ENCODE results near the gene MAP2K6.

MAP2K6 gene

GRCh38 chr17:69535016-69535570 lies 120.6 kb downstream of the MAP2K6 start:
- DNase-seq (ENCODE audit: low read depth) = no peak

- no peak for DNase-seq (ENCODE audit: low read depth)
Measured at GRCh38 chr17:69538795-69539194, 124.3 kb downstream of the MAP2K6 start.

GRCh38 chr17:69539274-69539673 lies 124.8 kb downstream of the MAP2K6 start:
- DNase-seq (ENCODE audit: low read depth) = no peak

- no peak for DNase-seq (ENCODE audit: low read depth)
Measured at GRCh38 chr17:69539781-69540319, 125.4 kb downstream of the MAP2K6 start.

- DNase-seq (ENCODE audit: low read depth) = no peak
Measured at GRCh38 chr17:69540356-69540755, 125.9 kb downstream of the MAP2K6 start.

- no peak for DNase-seq (ENCODE audit: low read depth)
Measured at GRCh38 chr17:69547230-69547629, 132.7 kb downstream of the MAP2K6 start.

GRCh38 chr17:69547947-69548346 lies 133.4 kb downstream of the MAP2K6 start:
- DNase-seq (ENCODE audit: low read depth) = no peak

- DNase-seq (ENCODE audit: low read depth) = no peak
Measured at GRCh38 chr17:69551212-69552010, 136.9 kb downstream of the MAP2K6 start.

- DNase-seq (ENCODE audit: low read depth) = no peak
Measured at GRCh38 chr17:69552986-69553667, 138.6 kb downstream of the MAP2K6 start.

GRCh38 chr17:69555056-69555455 lies 140.6 kb downstream of the MAP2K6 start:
- no peak for DNase-seq (ENCODE audit: low read depth)

- no peak for DNase-seq (ENCODE audit: low read depth)
Measured at GRCh38 chr17:69557339-69557738, 142.8 kb downstream of the MAP2K6 start.

GRCh38 chr17:69558796-69559195 lies 144.3 kb downstream of the MAP2K6 start:
- DNase-seq (ENCODE audit: low read depth) = no peak

GRCh38 chr17:69560987-69561441 lies 146.5 kb downstream of the MAP2K6 start:
- no peak for DNase-seq (ENCODE audit: low read depth)

GRCh38 chr17:69561462-69561861 lies 147.0 kb downstream of the MAP2K6 start:
- no peak for DNase-seq (ENCODE audit: low read depth)

- DNase-seq (ENCODE audit: low read depth) = no peak
Measured at GRCh38 chr17:69565447-69565846, 150.9 kb downstream of the MAP2K6 start.

GRCh38 chr17:69567130-69567529 lies 152.6 kb downstream of the MAP2K6 start:
- DNase-seq (ENCODE audit: low read depth) = no peak

- no peak for DNase-seq (ENCODE audit: low read depth)
Measured at GRCh38 chr17:69572747-69573146, 158.2 kb downstream of the MAP2K6 start.

- DNase-seq (ENCODE audit: low read depth) = no peak
Measured at GRCh38 chr17:69573396-69573795, 158.9 kb downstream of the MAP2K6 start.

- DNase-seq (ENCODE audit: low read depth) = no peak
Measured at GRCh38 chr17:69574257-69575197, 160.0 kb downstream of the MAP2K6 start.

- no peak for DNase-seq (ENCODE audit: low read depth)
Measured at GRCh38 chr17:69575346-69575761, 160.9 kb downstream of the MAP2K6 start.

- DNase-seq (ENCODE audit: low read depth) = no peak
Measured at GRCh38 chr17:69577098-69577497, 162.6 kb downstream of the MAP2K6 start.

Measured in stimulated activated CD8-positive, alpha-beta memory T cell treated with anti-CD3 and anti-CD28 coated beads, Interleukin-7, amount 100 ng/mL, for 24 hours (primary cell).